ENCODE results near the gene LNX1.

The LNX1 gene

DNA sequence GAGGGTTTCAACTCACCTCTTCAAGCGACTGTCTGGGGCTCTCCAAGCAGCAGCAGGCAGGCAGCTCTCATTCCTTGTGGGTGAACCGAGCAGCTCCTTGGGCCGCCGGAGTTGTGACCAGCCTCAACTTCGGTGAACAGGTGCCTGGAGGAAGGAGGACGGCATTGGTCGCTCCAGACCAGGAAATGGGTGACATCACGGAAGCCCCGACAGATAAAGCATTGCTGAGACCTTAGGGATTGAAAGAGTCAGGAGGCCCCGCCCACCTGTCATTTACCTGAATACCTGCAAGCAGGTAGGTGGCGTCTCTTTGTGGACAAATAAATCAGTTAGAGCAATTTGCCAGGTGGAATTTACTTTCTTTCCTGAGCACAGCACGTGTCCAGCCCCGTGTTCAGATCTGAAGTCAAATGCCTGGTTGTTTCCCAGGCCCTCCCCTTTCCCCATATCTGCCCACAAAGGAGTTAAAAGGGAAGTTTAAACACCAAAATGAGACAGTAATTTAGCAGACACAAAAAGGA lies at the start of gene LNX1:
Gene LNX1, minus strand, starts transcription at position 115 of the 521 bp plus-strand sequence. CDS start 17,484 bp downstream, outside the sequence.
- H3K27ac ChIP-seq, result peak within 1 kb of the TSS; percentile 78

DNA sequence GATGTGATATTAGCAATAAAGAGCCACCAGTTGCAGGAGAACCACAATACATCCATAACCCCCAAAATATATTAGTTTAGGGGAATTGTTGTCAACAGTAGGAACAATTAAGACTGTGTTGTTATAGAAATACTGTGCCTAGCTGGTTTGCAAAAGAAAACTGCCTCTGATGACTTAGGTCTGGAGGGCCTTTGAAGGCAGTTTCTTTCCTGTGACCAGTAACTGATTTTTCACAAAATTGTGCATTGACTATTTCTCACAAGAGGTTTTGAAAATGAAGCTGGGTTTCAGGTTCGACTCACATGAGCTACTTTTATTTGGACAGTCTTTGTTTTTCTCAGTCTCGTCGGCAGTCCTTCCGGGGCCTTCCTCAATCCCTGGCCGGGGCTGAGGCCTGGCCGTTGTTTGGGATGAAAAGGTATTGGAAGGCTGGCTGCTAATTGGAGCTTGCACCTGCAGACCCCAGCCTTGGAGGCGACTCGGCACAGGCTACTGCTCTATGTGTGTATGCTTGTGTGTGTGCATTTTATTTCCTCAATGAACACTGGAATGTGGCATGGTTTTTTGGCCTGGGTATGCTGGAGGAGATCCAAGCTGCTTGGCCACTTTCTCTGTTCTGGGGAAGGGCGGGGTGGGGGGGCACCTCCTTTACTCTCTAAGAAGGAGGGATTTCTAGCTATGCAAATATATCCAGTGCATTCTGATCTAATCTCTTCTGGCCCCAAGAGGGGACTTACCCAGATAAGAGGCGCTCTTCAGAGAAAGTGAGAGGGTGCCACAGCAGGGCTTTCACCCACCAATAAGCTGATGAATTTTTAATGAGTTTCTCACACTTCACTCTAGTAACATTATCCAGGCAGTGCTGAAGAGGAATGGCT lies 49.5 kb upstream of the LNX1 start:
- no peak overlapping the region for H3K27ac ChIP-seq
- TF ChIP-seq, protein P1, sequence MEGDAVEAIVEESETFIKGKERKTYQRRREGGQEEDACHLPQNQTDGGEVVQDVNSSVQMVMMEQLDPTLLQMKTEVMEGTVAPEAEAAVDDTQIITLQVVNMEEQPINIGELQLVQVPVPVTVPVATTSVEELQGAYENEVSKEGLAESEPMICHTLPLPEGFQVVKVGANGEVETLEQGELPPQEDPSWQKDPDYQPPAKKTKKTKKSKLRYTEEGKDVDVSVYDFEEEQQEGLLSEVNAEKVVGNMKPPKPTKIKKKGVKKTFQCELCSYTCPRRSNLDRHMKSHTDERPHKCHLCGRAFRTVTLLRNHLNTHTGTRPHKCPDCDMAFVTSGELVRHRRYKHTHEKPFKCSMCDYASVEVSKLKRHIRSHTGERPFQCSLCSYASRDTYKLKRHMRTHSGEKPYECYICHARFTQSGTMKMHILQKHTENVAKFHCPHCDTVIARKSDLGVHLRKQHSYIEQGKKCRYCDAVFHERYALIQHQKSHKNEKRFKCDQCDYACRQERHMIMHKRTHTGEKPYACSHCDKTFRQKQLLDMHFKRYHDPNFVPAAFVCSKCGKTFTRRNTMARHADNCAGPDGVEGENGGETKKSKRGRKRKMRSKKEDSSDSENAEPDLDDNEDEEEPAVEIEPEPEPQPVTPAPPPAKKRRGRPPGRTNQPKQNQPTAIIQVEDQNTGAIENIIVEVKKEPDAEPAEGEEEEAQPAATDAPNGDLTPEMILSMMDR (IDR thresholded peaks at IDR 0.05), result no peak

More for the DNA sequence above, at the start of gene LNX1:
- TF ChIP-seq, protein P1 (IDR thresholded peaks at IDR 0.05), result peak; percentile 65
- no peak for TF ChIP-seq ZFX (IDR thresholded peaks at IDR 0.05; ENCODE audit: borderline replicate concordance)

GRCh38 chr4:53638919-53639318 lies 47.6 kb upstream of the LNX1 start:
- no peak for TF ChIP-seq ZFX (IDR thresholded peaks at IDR 0.05; ENCODE audit: borderline replicate concordance)
- TF ChIP-seq, protein P1 (IDR thresholded peaks at IDR 0.05), result no peak
- no peak overlapping the region for H3K27ac ChIP-seq

- TF ChIP-seq, protein P1 (IDR thresholded peaks at IDR 0.05), result no peak
- TF ChIP-seq ZFX (IDR thresholded peaks at IDR 0.05; ENCODE audit: borderline replicate concordance), result no peak
- H3K27ac ChIP-seq, result no peak overlapping the region
These were observed 46.1 kb upstream of the LNX1 start for GRCh38 chr4:53637348-53637747.

DNA sequence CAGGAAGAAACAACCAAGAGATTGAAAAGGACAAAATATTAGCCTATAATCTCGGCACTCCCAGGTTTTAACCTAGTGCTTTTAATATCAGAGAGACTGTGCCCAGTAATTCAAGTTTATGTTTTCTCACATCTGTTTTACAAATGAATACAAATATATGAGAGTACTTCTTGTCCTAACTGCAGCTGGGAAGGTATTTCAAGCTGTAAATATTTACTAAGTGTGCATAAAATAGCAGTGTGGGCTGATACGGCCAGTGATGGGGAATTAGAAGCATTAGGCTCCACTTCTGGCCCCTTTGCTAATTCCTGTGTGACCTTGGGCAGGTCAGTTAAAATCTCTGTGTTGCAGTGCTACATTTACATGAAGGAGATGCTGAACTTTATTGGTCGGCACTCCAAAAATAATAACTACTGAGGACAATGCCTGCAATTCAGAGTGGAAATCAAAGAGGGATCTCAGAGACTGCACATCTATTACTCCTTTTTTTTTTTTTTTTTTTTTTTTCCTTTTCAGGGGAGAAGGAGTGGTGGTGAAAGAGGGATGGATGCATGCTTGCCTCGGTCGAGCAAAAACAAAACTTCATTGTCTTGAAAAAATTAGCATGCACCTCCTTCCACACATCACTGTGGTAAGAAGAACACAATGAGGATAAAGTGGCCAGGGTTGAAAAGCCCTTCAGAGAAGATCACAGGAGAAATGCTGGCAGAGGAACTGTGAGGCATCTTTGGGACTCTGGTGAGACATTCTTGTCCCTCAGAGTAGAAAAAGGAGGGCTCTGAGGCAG lies 44.6 kb upstream of the LNX1 start:
- no peak overlapping the region for H3K27ac ChIP-seq
- no peak for TF ChIP-seq ZFX (IDR thresholded peaks at IDR 0.05; ENCODE audit: borderline replicate concordance)
- TF ChIP-seq, protein P1 (IDR thresholded peaks at IDR 0.05), result no peak

DNA sequence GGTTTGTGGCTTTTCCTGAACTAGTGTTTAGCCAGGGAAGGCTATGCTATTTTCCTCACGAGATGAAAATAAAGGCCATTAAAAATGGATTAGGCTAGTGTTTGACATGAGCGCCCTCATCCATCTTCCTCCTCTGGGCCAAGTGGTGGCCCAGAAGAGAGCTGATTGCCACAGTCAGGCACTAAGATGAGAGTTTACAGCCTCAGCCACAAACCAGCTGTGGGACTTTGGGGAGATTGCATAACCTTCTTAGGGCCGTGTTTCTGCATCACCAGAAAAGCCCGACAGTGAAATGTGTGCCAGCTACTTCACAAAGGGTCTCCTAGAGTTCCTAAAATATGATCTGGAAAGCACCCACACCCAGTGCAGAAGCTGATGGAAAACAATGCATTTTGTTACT lies 42.3 kb upstream of the LNX1 start:
- TF ChIP-seq ZFX (IDR thresholded peaks at IDR 0.05; ENCODE audit: borderline replicate concordance), result no peak
- TF ChIP-seq, protein P1 (IDR thresholded peaks at IDR 0.05), result no peak
- H3K27ac ChIP-seq, result no peak overlapping the region
